ENCODE data around the gene SLC6A12.

The SLC6A12 gene

DNA sequence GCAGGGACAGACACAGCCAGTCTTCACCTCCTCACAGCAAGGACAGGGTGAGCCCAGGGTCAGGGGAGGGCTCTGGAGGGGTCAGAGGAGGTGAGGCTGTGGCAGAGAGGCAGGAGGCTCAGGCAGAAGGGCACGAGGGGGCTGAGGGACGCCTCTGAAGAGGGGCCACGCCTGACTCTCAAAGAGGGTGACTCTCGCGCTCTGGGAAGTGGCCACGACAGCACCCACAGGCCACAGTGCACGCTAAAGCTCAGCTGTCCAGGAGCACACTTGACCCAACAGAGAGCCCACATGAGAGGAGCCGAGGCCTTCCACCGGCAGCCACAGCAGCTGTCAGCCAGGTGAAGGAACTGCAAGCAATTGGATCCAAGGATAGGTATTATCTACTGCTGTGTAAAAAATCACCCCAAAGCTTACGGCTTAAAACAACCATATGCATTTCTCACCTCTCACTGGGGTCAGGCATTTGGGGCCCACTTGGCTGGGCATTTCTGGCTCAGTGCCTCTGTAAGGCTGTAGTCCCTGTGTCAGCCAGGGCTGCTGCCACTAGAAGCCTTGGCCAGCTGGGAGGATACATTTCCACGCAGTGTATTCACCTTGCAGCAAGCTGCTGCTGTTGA is 27.8 kb downstream of the SLC6A12 start:
- CTCF ChIA-PET = no interaction called here

DNA sequence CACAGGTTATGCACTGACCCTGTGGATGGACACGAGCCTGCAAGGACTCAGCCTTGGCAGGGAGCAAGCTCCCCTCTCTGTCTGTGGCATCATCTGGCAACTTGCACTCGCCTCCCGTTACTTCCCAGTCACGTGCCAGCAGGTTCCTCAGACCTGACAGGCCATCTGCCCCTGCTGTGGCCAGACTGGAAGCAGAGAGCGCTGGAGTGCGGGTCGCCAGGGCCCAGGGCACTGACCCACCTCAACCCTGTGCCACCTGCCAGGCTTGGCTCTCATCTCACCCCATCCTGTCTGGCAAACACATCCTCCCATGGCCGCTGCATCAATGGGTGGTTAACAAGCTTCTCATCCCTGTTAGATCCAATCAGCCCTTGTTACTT is 28.4 kb downstream of the SLC6A12 start:
- POLR2A ChIA-PET = no interaction called here
- TF ChIP-seq, protein P1, sequence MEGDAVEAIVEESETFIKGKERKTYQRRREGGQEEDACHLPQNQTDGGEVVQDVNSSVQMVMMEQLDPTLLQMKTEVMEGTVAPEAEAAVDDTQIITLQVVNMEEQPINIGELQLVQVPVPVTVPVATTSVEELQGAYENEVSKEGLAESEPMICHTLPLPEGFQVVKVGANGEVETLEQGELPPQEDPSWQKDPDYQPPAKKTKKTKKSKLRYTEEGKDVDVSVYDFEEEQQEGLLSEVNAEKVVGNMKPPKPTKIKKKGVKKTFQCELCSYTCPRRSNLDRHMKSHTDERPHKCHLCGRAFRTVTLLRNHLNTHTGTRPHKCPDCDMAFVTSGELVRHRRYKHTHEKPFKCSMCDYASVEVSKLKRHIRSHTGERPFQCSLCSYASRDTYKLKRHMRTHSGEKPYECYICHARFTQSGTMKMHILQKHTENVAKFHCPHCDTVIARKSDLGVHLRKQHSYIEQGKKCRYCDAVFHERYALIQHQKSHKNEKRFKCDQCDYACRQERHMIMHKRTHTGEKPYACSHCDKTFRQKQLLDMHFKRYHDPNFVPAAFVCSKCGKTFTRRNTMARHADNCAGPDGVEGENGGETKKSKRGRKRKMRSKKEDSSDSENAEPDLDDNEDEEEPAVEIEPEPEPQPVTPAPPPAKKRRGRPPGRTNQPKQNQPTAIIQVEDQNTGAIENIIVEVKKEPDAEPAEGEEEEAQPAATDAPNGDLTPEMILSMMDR (IDR thresholded peaks at IDR 0.05; ENCODE audit: control extremely low read depth, extremely low read depth, low read depth, missing control alignments) = no peak
- DNase-seq (ENCODE audit: extremely low spot score) = no peak
- CTCF ChIA-PET = no interaction called here

More for the DNA sequence above, 27.8 kb downstream of the SLC6A12 start:
- no peak for DNase-seq (ENCODE audit: extremely low spot score)
- POLR2A ChIA-PET = no interaction called here
- TF ChIP-seq, protein P1 (IDR thresholded peaks at IDR 0.05; ENCODE audit: control extremely low read depth, extremely low read depth, low read depth, missing control alignments) = no peak

DNA sequence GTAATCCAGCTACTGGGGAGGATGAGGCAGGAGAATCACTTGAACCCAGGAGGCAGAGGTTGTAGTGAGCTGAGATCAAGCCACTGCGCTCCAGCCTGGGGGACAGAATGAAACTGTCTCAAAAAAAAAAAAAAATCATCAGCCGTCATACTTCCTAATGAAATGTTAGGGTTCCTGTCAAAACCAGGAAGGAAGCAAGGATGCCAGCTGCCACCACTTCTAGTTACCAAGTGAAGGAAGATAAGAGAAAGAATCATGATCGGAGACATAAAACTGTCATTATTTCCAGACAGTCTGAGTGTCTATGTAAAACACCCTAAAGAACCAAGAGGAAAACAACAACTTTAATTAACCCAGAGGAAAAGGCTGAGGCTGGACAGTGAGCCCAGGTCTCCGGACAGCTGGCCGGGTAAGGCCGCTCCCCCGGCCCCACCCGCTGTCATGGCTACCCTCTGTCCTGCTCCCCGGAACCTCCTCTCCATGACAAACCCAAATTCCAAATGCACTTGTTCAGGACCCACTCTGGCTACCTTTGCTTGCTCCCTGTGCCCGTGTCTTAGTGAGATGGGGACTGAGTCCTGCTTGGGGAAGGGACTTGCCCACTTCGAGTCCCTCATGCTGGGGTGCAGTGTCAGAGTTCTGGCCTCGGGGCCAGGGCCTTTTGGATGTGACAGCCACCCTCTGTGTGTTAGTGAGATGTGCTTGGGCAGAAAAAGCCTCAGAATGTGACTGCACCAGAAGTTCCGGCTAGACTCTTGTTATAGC is 29.0 kb downstream of the SLC6A12 start:
- no peak for DNase-seq (ENCODE audit: extremely low spot score)
- TF ChIP-seq, protein P1 (IDR thresholded peaks at IDR 0.05; ENCODE audit: control extremely low read depth, extremely low read depth, low read depth, missing control alignments) = no peak
- ChIA-PET CTCF (no interaction called here), POLR2A (no interaction called here)

DNA sequence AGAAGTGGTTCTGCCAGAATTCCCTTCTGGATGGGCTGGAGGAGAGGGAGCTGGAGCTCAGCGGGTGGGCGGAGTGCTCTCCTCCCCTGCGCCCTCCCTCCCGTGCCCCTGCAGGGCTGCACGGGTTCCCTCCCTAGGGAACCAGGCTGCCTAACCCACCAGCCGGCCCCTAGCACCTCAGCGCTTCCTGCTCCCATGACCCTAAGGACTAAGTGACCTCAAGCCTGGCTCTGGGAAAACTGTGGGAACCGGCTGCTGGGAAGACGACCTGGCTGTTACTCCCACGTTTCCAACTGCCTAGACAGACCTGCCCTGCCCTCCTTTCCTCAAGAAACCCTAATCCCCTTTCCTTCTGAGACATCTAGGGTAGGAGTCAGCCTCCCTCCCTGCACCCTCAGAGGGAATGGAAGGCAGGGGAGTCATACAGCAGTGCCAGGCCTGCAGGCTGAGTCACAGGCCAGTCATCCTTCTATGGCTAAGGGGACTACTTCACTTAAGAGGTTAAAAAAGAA is 31.5 kb downstream of the SLC6A12 start:
- no peak for DNase-seq (ENCODE audit: extremely low spot score)
- ChIA-PET CTCF (no interaction called here), POLR2A (no interaction called here)
- TF ChIP-seq, protein P1 (IDR thresholded peaks at IDR 0.05; ENCODE audit: control extremely low read depth, extremely low read depth, low read depth, missing control alignments) = no peak

DNA sequence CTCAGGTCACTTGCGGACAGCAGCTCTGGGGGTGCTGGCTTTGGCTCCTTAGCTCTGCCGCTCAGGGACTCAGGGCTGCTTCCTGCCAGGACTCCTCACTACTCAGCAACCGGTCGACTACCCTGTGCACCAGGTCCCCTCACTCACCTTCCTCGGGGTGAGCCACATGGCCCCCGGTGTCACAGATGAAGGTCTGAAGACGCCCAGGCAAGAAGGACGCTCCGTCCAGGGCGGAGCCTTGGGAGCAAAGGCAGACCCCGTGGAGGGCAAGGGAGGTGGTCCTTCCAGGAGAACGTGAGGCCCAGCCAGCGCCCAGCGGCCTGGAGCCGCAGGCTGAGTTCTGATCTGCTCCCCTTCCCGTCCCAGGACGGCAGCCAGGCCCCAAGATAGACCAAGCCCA is 32.0 kb downstream of the SLC6A12 start:
- CTCF ChIA-PET = no interaction called here
- DNase-seq (ENCODE audit: extremely low spot score) = no peak
- POLR2A ChIA-PET = no interaction called here
- TF ChIP-seq, protein P1 (IDR thresholded peaks at IDR 0.05; ENCODE audit: control extremely low read depth, extremely low read depth, low read depth, missing control alignments) = no peak

DNA sequence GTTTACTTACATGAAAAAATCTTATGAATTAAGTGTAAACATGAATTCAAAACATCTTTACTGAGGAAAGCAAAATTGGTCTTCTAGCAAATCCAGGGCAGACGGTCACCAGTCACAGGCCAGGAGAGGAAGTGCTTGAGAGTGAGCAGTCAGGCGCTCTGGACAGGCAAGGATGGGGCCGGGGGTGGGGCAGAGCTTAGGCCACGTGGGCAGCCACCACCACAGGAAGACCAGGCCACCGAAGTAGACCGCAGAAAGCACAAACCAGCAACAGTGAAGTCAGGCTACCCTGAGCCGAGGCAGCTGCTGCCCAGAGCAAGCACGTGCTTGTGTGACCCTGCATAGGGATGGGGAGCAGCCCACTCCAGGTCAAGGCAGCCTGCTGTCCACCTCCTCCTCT is 33.5 kb downstream of the SLC6A12 start:
- peak; percentile 78 for DNase-seq (ENCODE audit: extremely low spot score)
- CTCF ChIA-PET = interaction anchor here (1.0 kb wide), 1 partner anchor 9 kb away, joined by 3 read pairs; no protein-coding TSS in a partner anchor
- TF ChIP-seq, protein P1 (IDR thresholded peaks at IDR 0.05; ENCODE audit: control extremely low read depth, extremely low read depth, low read depth, missing control alignments) = no peak
- POLR2A ChIA-PET = no interaction called here
